Measurements from ENCODE around the gene CEMP1.

DNA sequence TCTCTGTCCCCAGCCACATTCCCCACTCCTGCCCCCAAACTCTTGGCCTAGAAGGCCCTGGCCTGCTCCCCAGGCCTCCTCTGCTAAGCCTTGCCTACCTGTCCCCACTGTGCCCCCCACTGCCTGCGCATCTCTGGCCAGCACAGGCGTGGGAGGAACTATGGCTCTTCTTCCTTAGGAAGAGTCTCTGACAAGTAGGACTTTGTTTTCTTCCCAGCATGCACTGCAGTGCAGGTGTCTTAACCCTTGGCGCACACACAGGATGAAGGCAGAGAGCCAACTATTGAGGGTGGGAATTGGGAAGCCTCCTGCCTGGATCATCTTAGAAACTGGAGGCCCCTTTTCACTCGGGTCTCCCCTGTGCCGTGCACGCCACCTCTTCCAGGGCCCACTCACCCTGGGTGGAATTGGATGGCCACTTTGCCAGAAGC is 7.4 kb downstream of the CEMP1 start:
- no peak for TF ChIP-seq CTCF (IDR thresholded peaks at IDR 0.05)
- no peak for TF ChIP-seq EZH2 (IDR thresholded peaks at IDR 0.05; ENCODE audit: borderline replicate concordance, insufficient read depth, low read depth, low read length, poor library complexity, severe bottlenecking)
